SU-DHL-6 (cell line): Measurements from ENCODE around the gene ZP3.
"Not testable (repeated sequence)": the region's sequence is repeated elsewhere in the genome, so short reads cannot be mapped to it uniquely, and the experiment has no call there.

ENCODE experiments used
- H2AFZ ChIP-seq: fragments of 200-600 bp; sonication (generic); 2 replicates; pipeline ENCODE4 v1.6.1; 2014; ENCODE audit warnings: low read depth, mild to moderate bottlenecking, moderate library complexity, mixed read lengths, antibody characterized with exemption, low read length; ENCODE audit not compliant: severe bottlenecking
- H3F3A ChIP-seq: fragments of 200-600 bp; shearing (Covaris generic); 2 replicates; pipeline ENCODE4 v1.6.0; 2016; ENCODE audit warnings: antibody characterized with exemption, mild to moderate bottlenecking; ENCODE audit not compliant: insufficient read depth
- H3K27ac ChIP-seq: fragments of 200-600 bp; sonication (generic); 2 replicates; pipeline ENCODE4 v1.5.1; 2016; ENCODE audit warnings: low read depth, mild to moderate bottlenecking, low read length, moderate library complexity, mixed read lengths
- H3K27me3 ChIP-seq: fragments of 200-600 bp; sonication (generic), shearing (Covaris generic); 2 replicates; pipeline ENCODE4 v1.6.0; 2014; ENCODE audit warnings: mild to moderate bottlenecking, low read length
- H3K36me3 ChIP-seq: fragments of 200-600 bp; sonication (generic); 2 replicates; pipeline ENCODE4 v1.6.1; 2014; ENCODE audit warnings: mild to moderate bottlenecking, low read length, mixed read lengths
- H3K4me2 ChIP-seq: fragments of 300-600, 200-600 bp; shearing (Covaris generic), sonication (generic); 2 replicates; pipeline ENCODE4 v1.6.0; 2014; ENCODE audit warnings: low read length, low read depth, mild to moderate bottlenecking; ENCODE audit not compliant: poor library complexity, severe bottlenecking
- H3K4me3 ChIP-seq: fragments of 200-600 bp; sonication (generic); 2 replicates; pipeline ENCODE4 v1.5.1; 2014; ENCODE audit warnings: antibody characterized with exemption, low read length, mild to moderate bottlenecking, mixed read lengths; ENCODE audit not compliant: insufficient read depth, poor library complexity, severe bottlenecking
- H3K79me2 ChIP-seq: fragments of 200-600 bp; sonication (generic); 2 replicates; pipeline ENCODE4 v1.6.1; 2014; ENCODE audit warnings: mild to moderate bottlenecking, low read length, moderate library complexity; ENCODE audit not compliant: insufficient read depth
- H3K9ac ChIP-seq: fragments of 200-600 bp; sonication (generic); 2 replicates; pipeline ENCODE4 v1.7.0; 2014; ENCODE audit warnings: mild to moderate bottlenecking, low read length
- H3K9me2 ChIP-seq: fragments of 200-600 bp; sonication (generic); replicated peaks from 2 replicates; pipeline ENCODE4 v1.6.1; 2014; ENCODE audit warnings: low read length; ENCODE audit not compliant: insufficient read depth
- H3K9me3 ChIP-seq: fragments of 200-600 bp; sonication (generic); 2 replicates; pipeline ENCODE4 v1.6.1; 2014; ENCODE audit warnings: low read length, mixed read lengths; ENCODE audit not compliant: insufficient read depth
- H4K20me1 ChIP-seq: fragments of 200-600 bp; sonication (generic); 2 replicates; pipeline ENCODE4 v1.6.1; 2014; ENCODE audit warnings: low read depth, mild to moderate bottlenecking, antibody characterized with exemption, low read length, moderate library complexity, mixed read lengths
- EZH2phosphoT487 ChIP-seq: fragments of 200-600 bp; sonication (generic), shearing (Covaris generic); conservative IDR thresholded peaks from 2 replicates; pipeline ENCODE4 v1.6.1; 2018; ENCODE audit warnings: mild to moderate bottlenecking, antibody characterized with exemption, low read length, moderate library complexity, mixed read lengths
- TF ChIP-seq, protein P1 (sequence below): fragments of 200-600 bp; sonication (generic); IDR thresholded peaks from one replicate; pipeline ENCODE4 v1.5.1; 2017; ENCODE audit warnings: antibody characterized with exemption, mild to moderate bottlenecking, low read length, moderate library complexity; ENCODE audit not compliant: insufficient read depth, poor library complexity, severe bottlenecking

The ZP3 gene

DNA sequence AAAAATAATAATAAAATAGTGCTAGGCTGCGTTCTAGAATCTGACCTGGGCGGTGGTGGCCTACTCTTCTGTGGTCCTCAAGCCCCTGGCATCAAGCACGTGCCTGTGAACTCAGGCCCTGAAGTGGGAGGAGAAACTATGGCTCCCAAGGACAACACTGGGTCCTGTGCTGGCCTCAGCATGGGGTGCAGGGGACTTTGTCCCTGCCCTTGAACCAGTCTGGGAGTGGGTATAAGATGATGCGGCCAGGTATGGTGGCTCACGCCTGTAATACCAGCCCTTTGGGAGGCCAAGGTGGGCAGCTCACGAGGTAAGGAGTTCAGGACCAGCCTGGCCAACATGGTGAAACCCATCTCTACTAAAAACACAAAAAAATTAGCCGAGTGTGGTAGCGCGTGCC, 5.5 kb downstream of the ZP3 start:
- H3K9me2 ChIP-seq, result no peaks in the 10 kb centered on the region
- no peak overlapping the region for H3K9ac ChIP-seq
- no peak overlapping the region for H3K4me3 ChIP-seq
- H3K27ac ChIP-seq, result no peak overlapping the region
- TF ChIP-seq, protein P1, sequence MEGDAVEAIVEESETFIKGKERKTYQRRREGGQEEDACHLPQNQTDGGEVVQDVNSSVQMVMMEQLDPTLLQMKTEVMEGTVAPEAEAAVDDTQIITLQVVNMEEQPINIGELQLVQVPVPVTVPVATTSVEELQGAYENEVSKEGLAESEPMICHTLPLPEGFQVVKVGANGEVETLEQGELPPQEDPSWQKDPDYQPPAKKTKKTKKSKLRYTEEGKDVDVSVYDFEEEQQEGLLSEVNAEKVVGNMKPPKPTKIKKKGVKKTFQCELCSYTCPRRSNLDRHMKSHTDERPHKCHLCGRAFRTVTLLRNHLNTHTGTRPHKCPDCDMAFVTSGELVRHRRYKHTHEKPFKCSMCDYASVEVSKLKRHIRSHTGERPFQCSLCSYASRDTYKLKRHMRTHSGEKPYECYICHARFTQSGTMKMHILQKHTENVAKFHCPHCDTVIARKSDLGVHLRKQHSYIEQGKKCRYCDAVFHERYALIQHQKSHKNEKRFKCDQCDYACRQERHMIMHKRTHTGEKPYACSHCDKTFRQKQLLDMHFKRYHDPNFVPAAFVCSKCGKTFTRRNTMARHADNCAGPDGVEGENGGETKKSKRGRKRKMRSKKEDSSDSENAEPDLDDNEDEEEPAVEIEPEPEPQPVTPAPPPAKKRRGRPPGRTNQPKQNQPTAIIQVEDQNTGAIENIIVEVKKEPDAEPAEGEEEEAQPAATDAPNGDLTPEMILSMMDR, result no peak
- no peak for TF ChIP-seq EZH2phosphoT487
- no peak overlapping the region for H2AFZ ChIP-seq
- no peaks in the 10 kb centered on the region for H4K20me1 ChIP-seq
- no peaks in the 10 kb centered on the region for H3K36me3 ChIP-seq
- H3K9me3 ChIP-seq, result no peaks in the 10 kb centered on the region
- H3F3A ChIP-seq, result no peaks in the 10 kb centered on the region
- H3K79me2 ChIP-seq, result no peaks in the 10 kb centered on the region
- H3K27me3 ChIP-seq, result no peaks in the 10 kb centered on the region
- no peak overlapping the region for H3K4me2 ChIP-seq

DNA sequence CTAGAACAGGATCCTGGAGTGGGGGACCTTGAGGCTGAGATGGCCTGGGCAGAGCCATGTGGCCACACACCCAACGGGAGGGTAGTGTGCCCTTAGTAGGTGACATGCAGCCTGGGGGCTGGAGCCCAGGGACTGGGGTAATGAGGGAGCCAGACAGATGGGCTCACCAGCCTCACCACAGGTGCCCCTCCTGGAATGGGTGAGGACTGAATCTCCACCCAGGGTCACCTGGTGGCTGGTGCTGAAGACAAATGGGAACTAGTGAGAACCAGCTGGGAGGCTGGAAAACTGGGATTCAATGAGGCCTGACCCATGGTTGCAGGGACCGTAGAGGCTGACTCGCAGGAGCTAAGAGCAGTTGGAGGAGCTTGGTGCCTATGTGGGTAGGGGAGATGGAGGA, 6.1 kb downstream of the ZP3 start:
- Histone ChIP-seq H3K4me3 (no peak overlapping the region), H3F3A (no peaks in the 10 kb centered on the region), H3K79me2 (no peaks in the 10 kb centered on the region), H3K36me3 (no peaks in the 10 kb centered on the region), H3K27ac (no peak overlapping the region), H3K9ac (no peak overlapping the region), H3K9me2 (no peaks in the 10 kb centered on the region), H2AFZ (no peak overlapping the region), H3K9me3 (no peaks in the 10 kb centered on the region), H4K20me1 (no peaks in the 10 kb centered on the region), H3K4me2 (no peak overlapping the region), H3K27me3 (no peaks in the 10 kb centered on the region)
- TF ChIP-seq, protein P1, result no peak
- no peak for TF ChIP-seq EZH2phosphoT487

DNA sequence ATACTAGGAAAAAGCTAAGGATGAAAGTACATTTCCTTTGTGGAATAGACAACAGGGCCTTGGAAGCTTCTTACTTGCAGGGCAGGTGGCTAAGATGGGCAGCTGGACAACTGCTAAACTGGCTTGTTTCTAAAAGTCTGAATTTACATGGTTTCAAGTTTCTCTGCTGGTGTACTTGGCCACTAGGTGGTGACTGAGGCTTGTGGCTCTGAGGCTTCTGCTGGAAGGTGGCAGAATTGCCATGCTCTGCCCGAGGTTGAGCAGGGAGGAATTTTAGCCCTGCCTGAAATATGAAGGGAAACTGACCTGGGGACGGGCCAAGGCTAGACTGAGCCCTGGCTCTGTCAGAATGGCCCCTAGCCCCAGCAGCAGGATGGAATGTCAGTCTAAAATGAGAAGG, 13.1 kb downstream of the ZP3 start:
- H3K36me3 ChIP-seq, H3K27me3 ChIP-seq, H3K4me2 ChIP-seq, H3K4me3 ChIP-seq, H3K9ac ChIP-seq, H3K79me2 ChIP-seq, H3K9me3 ChIP-seq, H2AFZ ChIP-seq, H3K9me2 ChIP-seq, H3K27ac ChIP-seq, H4K20me1 ChIP-seq, H3F3A ChIP-seq: not testable (repeated sequence)
- TF ChIP-seq, protein P1, result peak; percentile 33

DNA sequence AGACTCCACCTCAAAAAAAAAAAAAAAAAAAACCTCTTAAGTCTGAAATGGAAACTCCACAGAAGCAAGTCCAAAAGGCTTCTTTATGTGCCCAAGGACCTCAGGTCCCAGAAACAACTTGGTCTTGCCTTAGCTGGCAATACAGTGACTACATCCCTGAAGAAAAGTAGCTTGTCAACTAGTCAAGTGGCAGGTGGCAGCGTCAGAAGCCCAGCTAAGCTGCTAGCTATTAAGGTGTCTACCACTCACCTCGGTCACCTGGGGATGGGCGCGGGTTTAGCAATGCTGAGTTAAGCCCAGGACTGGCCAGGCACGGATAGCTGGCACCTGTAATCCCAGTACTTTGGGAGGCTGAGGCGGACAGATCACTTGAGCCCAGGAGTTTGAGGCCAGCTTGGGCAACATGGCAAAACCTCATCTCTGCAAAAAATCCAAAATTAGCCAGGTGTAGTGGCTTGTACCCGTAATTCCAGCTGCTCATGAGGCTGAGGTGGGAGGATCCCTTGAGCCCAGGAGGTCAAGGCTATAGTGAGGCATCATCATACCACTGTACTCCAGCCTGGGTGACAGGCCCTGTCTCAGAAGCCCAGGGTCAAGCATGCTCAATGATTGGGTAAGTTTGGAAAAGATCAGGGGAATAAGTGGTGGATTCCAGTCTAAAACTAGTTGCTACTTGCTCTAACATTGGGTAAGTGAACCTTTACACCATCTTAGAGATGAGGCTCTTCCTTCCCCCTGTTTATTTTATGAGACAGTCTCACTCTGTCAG, 14.6 kb downstream of the ZP3 start:
- not testable (repeated sequence) for H3K79me2 ChIP-seq, H3K9me3 ChIP-seq, H2AFZ ChIP-seq, H3K4me2 ChIP-seq, H3F3A ChIP-seq, H4K20me1 ChIP-seq, H3K4me3 ChIP-seq, H3K27ac ChIP-seq, H3K9me2 ChIP-seq, H3K36me3 ChIP-seq, H3K9ac ChIP-seq, H3K27me3 ChIP-seq

DNA sequence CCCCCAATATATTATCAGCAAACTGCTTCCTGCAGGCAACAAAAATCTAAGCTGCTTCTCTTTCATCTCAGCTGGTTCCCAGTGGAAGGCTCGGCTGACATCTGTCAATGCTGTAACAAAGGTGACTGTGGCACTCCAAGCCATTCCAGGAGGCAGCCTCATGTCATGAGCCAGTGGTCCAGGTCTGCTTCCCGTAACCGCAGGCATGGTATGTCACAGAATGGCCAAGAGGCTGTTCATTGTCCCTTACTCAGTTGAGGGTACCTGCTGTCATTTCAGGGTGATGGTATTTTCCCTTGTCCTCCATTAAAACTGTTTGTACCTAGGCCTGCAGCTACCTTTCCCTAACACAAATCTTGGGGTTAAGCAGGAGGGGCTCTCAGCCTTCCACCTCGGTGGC, 15.7 kb downstream of the ZP3 start:
- H3K9me2 ChIP-seq, H3F3A ChIP-seq, H3K79me2 ChIP-seq, H4K20me1 ChIP-seq, H3K4me3 ChIP-seq, H3K9me3 ChIP-seq, H3K27ac ChIP-seq, H3K4me2 ChIP-seq, H2AFZ ChIP-seq, H3K9ac ChIP-seq, H3K27me3 ChIP-seq, H3K36me3 ChIP-seq: not testable (repeated sequence)

DNA sequence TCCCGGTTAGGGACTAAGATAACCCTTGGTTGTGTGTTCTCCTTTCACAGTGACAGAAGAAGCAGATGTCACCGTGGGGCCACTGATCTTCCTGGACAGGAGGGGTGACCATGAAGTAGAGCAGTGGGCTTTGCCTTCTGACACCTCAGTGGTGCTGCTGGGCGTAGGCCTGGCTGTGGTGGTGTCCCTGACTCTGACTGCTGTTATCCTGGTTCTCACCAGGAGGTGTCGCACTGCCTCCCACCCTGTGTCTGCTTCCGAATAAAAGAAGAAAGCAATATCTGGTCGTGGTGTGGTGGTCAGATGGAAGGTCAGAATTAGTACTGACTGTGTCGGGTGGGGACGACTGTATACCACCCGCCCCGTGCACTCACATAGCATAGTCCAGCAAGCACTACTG, 17.0 kb downstream of the ZP3 start:
- not testable (repeated sequence) for H3K27ac ChIP-seq, H3K9me3 ChIP-seq, H2AFZ ChIP-seq, H3K4me2 ChIP-seq, H3K9ac ChIP-seq, H3K27me3 ChIP-seq, H3K79me2 ChIP-seq, H3F3A ChIP-seq, H3K36me3 ChIP-seq, H3K4me3 ChIP-seq, H4K20me1 ChIP-seq, H3K9me2 ChIP-seq
